Endothelial cell of umbilical vein (primary cell): ENCODE results near the gene RAD51B. TPM values are rescaled to one million over a fixed set of nuclear protein-coding genes. Genes with fewer than 3 reads are reported as not detected.

Experiments
- BruUV-seq: library from RNA; stranded (reverse); fragments of 400-500 nt; replicated peaks from 2 replicates; lab custom pipeline; 2021; lab: Mats Ljungman, UMichigan
- CTCF ChIA-PET: fragments of 300-600, 350-600 bp; sonication (Branson Sonifier 250); formaldehyde crosslinking; loops from one replicate; lab custom pipeline; 2021; ENCODE audit warnings: antibody characterized with exemption, inconsistent platforms; lab: Charles Lee
- POLR2A ChIA-PET: fragments of 300-600, 350-600 bp; sonication (Branson Sonifier 250); formaldehyde crosslinking; loops from one replicate; lab custom pipeline; 2021; ENCODE audit warnings: antibody characterized with exemption, inconsistent platforms; lab: Charles Lee
- DNase-seq: peaks from one replicate; pipeline ENCODE4 v3.0.0-alpha.2; 2011; ENCODE audit warnings: low read depth, low spot score
- FAIRE-seq: peaks from 2 replicates; lab custom pipeline; 2011; peaks lifted over from hg19 to GRCh38; lab: Jason Lieb, UNC
- H2AFZ ChIP-seq: 2 replicates; pipeline ENCODE4 v1.6.0; 2012; ENCODE audit warnings: low read depth, low read length, control low read depth, inconsistent platforms
- H3K27ac ChIP-seq: 2 replicates; pipeline ENCODE4 v1.5.1; 2011; ENCODE audit warnings: low read depth, mild to moderate bottlenecking, control low read depth, low read length, moderate library complexity; ENCODE audit not compliant: insufficient read depth
- H3K27me3 ChIP-seq, 2 experiments: 2 replicates each; pipeline versions ENCODE4 v1.6.0 to v1.6.1; 2011; ENCODE audit warnings: low read length in 2 of 2, mixed read lengths in 1 of 2; ENCODE audit not compliant: control insufficient read depth in 2 of 2, insufficient read depth in 2 of 2
- H3K36me3 ChIP-seq, 2 experiments: 2 replicates in 1 of 2; 3 replicates in 1 of 2; pipeline ENCODE4 v1.5.1; 2011; ENCODE audit warnings: low read length in 2 of 2, mild to moderate bottlenecking in 1 of 2, moderate library complexity in 1 of 2; ENCODE audit not compliant: control insufficient read depth in 2 of 2, insufficient read depth in 2 of 2; ENCODE audit errors: extremely low read depth in 1 of 2
- H3K4me1 ChIP-seq: 3 replicates; pipeline ENCODE4 v1.5.1; 2011; ENCODE audit warnings: mild to moderate bottlenecking, low read length; ENCODE audit not compliant: control insufficient read depth, insufficient read depth; ENCODE audit errors: extremely low read depth
- H3K4me2 ChIP-seq: 2 replicates; pipeline ENCODE4 v1.6.1; 2011; ENCODE audit warnings: low read length, control low read depth, mixed read lengths; ENCODE audit not compliant: insufficient read depth
- H3K4me3 ChIP-seq, 3 experiments: fragments of 200-600 bp in 1 of 3; sonication (generic), shearing (Covaris generic) in 1 of 3; replicated peaks in 1 of 3; 2 replicates each; pipeline ENCODE4 v1.5.1; 2011 to 2016; ENCODE audit warnings: control low read depth in 3 of 3, low read length in 3 of 3, mild to moderate bottlenecking in 2 of 3, inconsistent platforms in 1 of 3, low read depth in 1 of 3, moderate library complexity in 1 of 3; ENCODE audit not compliant: insufficient read depth in 1 of 3
- H3K79me2 ChIP-seq: 2 replicates; pipeline ENCODE4 v1.6.0; 2012; ENCODE audit warnings: low read length, inconsistent platforms; ENCODE audit not compliant: control insufficient read depth, insufficient read depth
- H3K9ac ChIP-seq: replicated peaks from 2 replicates; pipeline ENCODE3; 2011; ENCODE audit warnings: low read length, control low read depth; ENCODE audit not compliant: insufficient read depth; ENCODE audit errors: extremely low read depth
- H3K9me1 ChIP-seq: replicated peaks from 3 replicates; pipeline ENCODE4 v1.6.0; 2011; ENCODE audit warnings: mild to moderate bottlenecking, low read length; ENCODE audit not compliant: control insufficient read depth, insufficient read depth; ENCODE audit errors: extremely low read depth
- H3K9me3 ChIP-seq: replicated peaks from 2 replicates; pipeline ENCODE4 v1.5.1; 2012; ENCODE audit warnings: low read length, inconsistent platforms; ENCODE audit not compliant: control insufficient read depth, insufficient read depth
- H4K20me1 ChIP-seq: replicated peaks from 2 replicates; pipeline ENCODE3; 2011; ENCODE audit warnings: mild to moderate bottlenecking, low read length; ENCODE audit not compliant: control insufficient read depth, insufficient read depth; ENCODE audit errors: extremely low read depth
- CTCF ChIP-seq, 2 donors: IDR thresholded peaks; 1 replicate in 1 of 2; 2 replicates in 1 of 2; pipeline ENCODE4 v1.5.1; 2011; ENCODE audit warnings: low read length in 2 of 2, mild to moderate bottlenecking in 2 of 2, moderate library complexity in 2 of 2, control low read depth in 1 of 2, inconsistent platforms in 1 of 2, low read depth in 1 of 2; ENCODE audit not compliant: insufficient read depth in 1 of 2; ENCODE audit errors: extremely low read depth in 1 of 2
- EZH2 ChIP-seq: IDR thresholded peaks from 2 replicates; pipeline ENCODE4 v1.6.1; 2012; ENCODE audit warnings: borderline replicate concordance, low read depth, mild to moderate bottlenecking, moderate library complexity, low read length, inconsistent platforms; ENCODE audit not compliant: severe bottlenecking
- FOS ChIP-seq: IDR thresholded peaks from 2 replicates; pipeline ENCODE4 v1.6.1; 2011; ENCODE audit warnings: mild to moderate bottlenecking, low read length, moderate library complexity, borderline replicate concordance; ENCODE audit not compliant: insufficient read depth
- GATA2 ChIP-seq: IDR thresholded peaks from 2 replicates; pipeline ENCODE4 v1.7.0; 2011; ENCODE audit warnings: low read depth, mild to moderate bottlenecking, moderate library complexity, mixed read lengths, low read length; ENCODE audit not compliant: insufficient read length, insufficient read depth
- JUN ChIP-seq: IDR thresholded peaks from 2 replicates; pipeline ENCODE4 v1.6.1; 2011; ENCODE audit warnings: borderline replicate concordance, low read depth; ENCODE audit not compliant: insufficient read length, insufficient read depth
- MYC ChIP-seq: IDR thresholded peaks from one replicate; pipeline ENCODE4 v1.6.1; 2011; ENCODE audit warnings: mild to moderate bottlenecking, low read depth, low read length
- POLR2A ChIP-seq: IDR thresholded peaks from 2 replicates; pipeline ENCODE4 v1.6.1; 2012; ENCODE audit warnings: low read depth, mild to moderate bottlenecking, control low read depth, low read length
- POLR2AphosphoS5 ChIP-seq: IDR thresholded peaks from 2 replicates; pipeline ENCODE4 v1.6.1; 2012; ENCODE audit warnings: low read depth, mild to moderate bottlenecking, control low read depth, low read length, moderate library complexity; ENCODE audit not compliant: insufficient read depth
- dilution Hi-C: fragments of 300-500 bp; cut with MboI; formaldehyde crosslinking; loops from one replicate; pipeline ENCODE4 v1.15.0; 2019; ENCODE audit warnings: low sequenced_read_pairs; ENCODE audit not compliant: extremely low pct_ligation_motif_present
- intact Hi-C: fragments of 100-400 bp; cut with micrococcal nuclease; formaldehyde crosslinking; loops from one replicate; pipeline ENCODE4 v1.10.0; 2022
- polyA plus RNA-seq, 4 experiments: library from polyadenylated mRNA; depleted of rRNA in 3 of 4; stranded (reverse) in 3 of 4; unstranded in 1 of 4; fragments of >200 nt; gene quantifications; 2 replicates each; pipeline versions ENCODE4 v1.2.1 to v1.2.3, GENCODE V29; 2011 to 2012; ENCODE audit warnings: missing spikeins in 1 of 4
- total RNA-seq: library from RNA; stranded (reverse); gene quantifications from 2 replicates; pipeline ENCODE4 v1.2.3, GENCODE V29; 2021
- TF ChIP-seq, protein P1 (sequence below): IDR thresholded peaks from 2 replicates; pipeline ENCODE4 v1.6.1; 2011; ENCODE audit not compliant: insufficient read depth, insufficient read length

RAD51B gene
- total and polyA plus RNA-seq, 2 donors (not counting 3 experiments of a cell fraction or from before 2014, with no cell fraction given): 3.9 to 19.0 TPM

DNA sequence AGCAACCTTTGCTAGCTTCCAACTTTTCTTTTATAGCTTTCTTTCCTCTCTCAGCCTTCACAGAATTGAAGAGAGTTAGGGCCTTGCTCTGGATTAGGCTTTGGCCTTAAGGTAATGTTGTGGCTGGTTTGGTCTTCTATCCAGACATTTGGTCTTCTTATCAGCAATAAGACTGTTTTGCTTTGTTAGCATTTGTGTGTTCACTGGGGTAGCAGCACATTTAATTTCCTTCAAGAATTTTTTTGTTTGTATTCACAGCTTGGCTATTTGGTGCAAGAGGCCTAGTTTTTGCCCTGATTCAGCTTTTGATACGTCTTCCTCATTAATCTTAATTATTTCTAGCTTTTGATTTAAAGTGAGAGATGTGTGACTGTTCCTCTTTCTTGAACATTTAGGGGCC lies 130.8 kb downstream of the RAD51B start:
- dilution Hi-C loops (no loop called here), intact Hi-C loops (no loop called here)
- Histone ChIP-seq H3K4me1 (no peaks in the 10 kb centered on the region), H3K27me3 (no peaks in the 10 kb centered on the region), H3K9ac (no peak overlapping the region), H3K27ac (no peak overlapping the region), H3K4me2 (no peak overlapping the region), H3K9me3 (no peaks in the 10 kb centered on the region), H3K4me3 (no peak overlapping the region), H3K36me3 (no peaks in the 10 kb centered on the region), H3K79me2 (no peaks in the 10 kb centered on the region), H4K20me1 (no peaks in the 10 kb centered on the region), H2AFZ (no peak overlapping the region), H3K9me1 (no peaks in the 10 kb centered on the region)
- DNase-seq: no peak
- ChIA-PET CTCF (interaction anchor here (1.2 kb wide), 1 partner anchor 866 kb away, joined by 4 read pairs; no protein-coding TSS in a partner anchor), POLR2A (no interaction called here)
- FAIRE-seq: no peak
- no TSS peak for BruUV-seq
- TF ChIP-seq, protein P1, sequence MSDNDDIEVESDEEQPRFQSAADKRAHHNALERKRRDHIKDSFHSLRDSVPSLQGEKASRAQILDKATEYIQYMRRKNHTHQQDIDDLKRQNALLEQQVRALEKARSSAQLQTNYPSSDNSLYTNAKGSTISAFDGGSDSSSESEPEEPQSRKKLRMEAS: no peak
- TF ChIP-seq JUN: no peak
- TF ChIP-seq CTCF (IDR thresholded peaks at IDR 0.05; ENCODE audit: extremely low read depth in 1 of 2, insufficient read depth in 1 of 2, low read depth in 1 of 2, low read length in 2 of 2): no peak

DNA sequence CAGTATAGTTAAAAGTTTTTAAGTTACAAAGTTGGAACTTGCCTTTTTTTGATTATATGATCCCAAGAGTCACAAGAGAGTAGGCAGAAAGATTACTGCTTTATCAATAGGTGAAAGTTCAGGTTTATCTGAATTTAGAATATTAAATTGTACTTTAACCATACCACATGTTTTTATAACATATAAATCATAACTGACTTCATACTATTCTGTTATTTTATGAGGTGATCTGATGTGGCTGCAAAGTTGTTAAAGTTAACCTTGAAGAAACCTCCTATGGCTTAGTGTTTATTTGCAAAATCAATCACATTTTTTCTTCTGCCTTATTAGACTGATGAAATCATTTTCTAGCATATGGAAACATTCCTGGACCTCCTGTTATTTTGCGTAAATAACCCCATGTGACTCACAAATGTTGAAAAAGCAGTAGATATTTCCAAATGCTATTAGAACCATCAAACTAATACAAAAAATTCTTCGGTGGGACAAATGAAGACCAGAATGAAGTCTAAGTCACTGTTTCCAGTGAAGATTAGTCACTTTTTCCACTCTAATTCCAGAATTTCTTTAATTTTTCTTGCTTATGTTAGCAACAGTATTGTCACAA lies 132.1 kb downstream of the RAD51B start:
- POLR2A ChIA-PET: no interaction called here
- Histone ChIP-seq H2AFZ (no peak overlapping the region), H3K27me3 (no peaks in the 10 kb centered on the region), H3K27ac (no peak overlapping the region), H3K79me2 (no peaks in the 10 kb centered on the region), H3K4me2 (no peak overlapping the region), H3K9ac (no peak overlapping the region), H3K36me3 (no peaks in the 10 kb centered on the region), H3K9me1 (no peaks in the 10 kb centered on the region), H3K4me1 (no peaks in the 10 kb centered on the region), H3K9me3 (no peaks in the 10 kb centered on the region), H3K4me3 (no peak overlapping the region), H4K20me1 (no peaks in the 10 kb centered on the region)
- intact Hi-C loops: no loop called here
- TF ChIP-seq FOS: no peak
- no peak for TF ChIP-seq GATA2
- TF ChIP-seq, protein P1: no peak
- no peak for TF ChIP-seq JUN
- TF ChIP-seq POLR2AphosphoS5: no peak
- TF ChIP-seq CTCF (IDR thresholded peaks at IDR 0.05; ENCODE audit: extremely low read depth in 1 of 2, insufficient read depth in 1 of 2, low read depth in 1 of 2, low read length in 2 of 2): no peak
- no peak for TF ChIP-seq POLR2A
- TF ChIP-seq MYC: no peak
- TF ChIP-seq EZH2: no peak
- FAIRE-seq: no peak
- no TSS peak for BruUV-seq
- dilution Hi-C loops: no loop called here
- no peak for DNase-seq
- CTCF ChIA-PET: interaction anchor here (1.2 kb wide), 1 partner anchor 865 kb away, joined by 4 read pairs; no protein-coding TSS in a partner anchor
